Daoy (cell line): ENCODE measurements around the gene CLMN. TPM values are rescaled to one million over a fixed set of nuclear protein-coding genes. Genes with fewer than 3 reads are reported as not detected.

Source experiments
- DNase-seq: peaks from one replicate; pipeline ENCODE4 v3.0.0-alpha.2; 2015; ENCODE audit warnings: low read depth
- total RNA-seq: library from RNA; depleted of rRNA; stranded (reverse); fragments of >200 nt; shearing (Covaris generic); gene quantifications from 2 replicates; pipeline ENCODE4 v1.2.3, GENCODE V29; 2014

Gene CLMN
- total RNA-seq, 1 experiment from 2014 or later, result 3.5 TPM

DNA sequence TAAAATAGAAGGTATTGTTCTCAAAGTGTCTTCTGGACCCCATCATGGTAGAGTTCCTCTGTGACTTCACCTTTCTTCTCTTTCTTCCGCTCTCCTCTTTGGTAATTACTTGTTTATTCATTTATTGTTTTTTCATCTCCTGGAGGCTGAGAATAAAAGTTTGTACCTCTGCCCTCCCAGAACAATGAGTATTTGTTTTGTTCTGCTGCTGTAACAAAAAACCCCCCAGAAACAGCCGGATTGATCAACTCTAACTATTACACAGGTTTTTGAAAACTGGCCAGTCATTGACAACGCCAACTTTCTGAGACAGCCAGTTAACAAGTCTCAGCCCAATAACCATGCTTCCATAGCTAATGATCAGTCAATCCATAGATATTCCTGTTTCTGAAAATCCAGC, 154.2 kb downstream of the CLMN start:
- no peak for DNase-seq

- DNase-seq, result no peak
Observed at GRCh38 chr14:95164506-95164905, 155.2 kb downstream of the CLMN start.

- no peak for DNase-seq
Observed at GRCh38 chr14:95163666-95164065, 156.0 kb downstream of the CLMN start.

DNA sequence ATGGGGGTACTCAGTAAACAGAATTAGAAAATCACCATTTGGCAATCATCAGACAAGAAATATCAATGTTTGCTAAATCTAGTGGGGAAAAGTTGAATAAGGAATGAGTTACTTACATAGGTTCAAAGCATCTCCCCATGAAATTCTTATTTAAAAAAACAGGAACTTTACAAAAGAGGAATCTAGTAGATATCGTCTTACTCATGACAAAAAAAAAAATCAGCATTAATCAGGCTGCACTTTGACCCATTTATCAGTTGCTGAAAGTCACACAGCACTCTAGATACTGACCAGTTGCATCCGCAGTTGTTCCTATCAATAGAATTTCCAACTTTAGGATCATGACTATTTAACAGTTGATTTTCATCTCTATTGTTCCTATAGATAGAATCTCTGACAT, 156.6 kb downstream of the CLMN start:
- DNase-seq, result no peak

DNA sequence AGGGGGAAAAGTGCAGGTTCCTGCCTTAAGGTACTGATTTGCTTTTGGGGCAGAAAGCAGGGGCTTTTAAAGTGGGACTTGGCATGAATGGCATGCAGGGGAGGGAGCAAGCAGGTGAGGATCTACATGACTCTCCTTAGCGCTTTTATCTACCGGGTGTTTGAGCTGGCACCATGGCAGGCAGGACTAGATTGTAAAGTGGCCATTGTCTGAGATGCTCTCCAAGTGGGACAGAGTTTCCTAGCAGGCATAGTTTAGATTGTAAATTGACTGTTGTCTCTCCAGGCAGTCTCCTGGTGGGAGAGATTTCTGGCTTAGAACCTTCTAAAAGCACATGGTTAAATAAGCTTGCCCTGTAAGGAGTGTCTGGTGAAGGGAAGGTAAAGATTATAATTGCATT, 157.1 kb downstream of the CLMN start:
- DNase-seq, result no peak

DNA sequence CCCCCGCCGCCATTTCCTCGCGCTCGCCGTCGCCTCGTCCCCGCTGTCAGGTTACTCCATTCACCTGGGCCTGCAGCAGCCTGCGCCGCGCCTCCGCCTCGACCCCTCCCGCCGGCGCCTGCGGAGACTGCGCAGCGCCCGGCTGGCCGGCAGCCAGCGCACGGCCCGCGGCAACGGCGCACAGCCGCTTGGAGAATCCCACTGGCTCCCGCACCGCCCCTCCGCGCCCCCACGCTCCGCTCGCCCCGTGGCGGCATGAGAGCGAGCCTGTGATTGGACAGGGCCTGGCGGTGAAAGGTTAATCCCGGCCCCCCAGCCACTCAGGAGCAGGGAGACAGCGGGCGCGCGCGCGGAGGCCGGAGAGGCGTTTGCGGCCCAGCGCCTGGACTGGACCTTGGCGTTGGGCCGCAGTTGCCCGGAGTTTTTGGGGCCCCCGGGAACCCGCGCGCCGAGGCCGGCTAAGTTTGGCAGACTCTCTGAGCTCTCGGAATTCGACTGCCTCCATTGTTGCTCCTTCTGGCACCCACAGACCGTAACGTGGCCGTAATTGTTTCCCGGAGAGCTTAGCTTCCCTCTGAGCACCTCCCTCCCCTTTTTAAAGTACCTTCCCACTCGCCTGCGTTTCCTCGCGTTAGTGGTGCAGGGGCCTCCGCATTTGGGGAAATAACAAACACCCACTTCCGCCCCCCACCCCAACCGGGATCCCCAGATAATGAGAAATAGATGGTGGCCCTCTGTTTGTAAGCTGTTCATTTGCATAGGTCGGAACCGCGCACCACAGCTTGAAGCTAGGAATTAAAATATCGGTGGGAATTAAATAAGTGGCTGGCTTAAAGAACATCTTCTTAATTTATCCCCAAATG, 162.2 kb downstream of the CLMN start, which contains the start of gene DICER1:
Gene DICER1, minus strand, starts transcription at position 203 of the 863 bp plus-strand sequence. CDS start 24,071 bp downstream, outside the sequence.
- peak; percentile 98 for DNase-seq

DNA sequence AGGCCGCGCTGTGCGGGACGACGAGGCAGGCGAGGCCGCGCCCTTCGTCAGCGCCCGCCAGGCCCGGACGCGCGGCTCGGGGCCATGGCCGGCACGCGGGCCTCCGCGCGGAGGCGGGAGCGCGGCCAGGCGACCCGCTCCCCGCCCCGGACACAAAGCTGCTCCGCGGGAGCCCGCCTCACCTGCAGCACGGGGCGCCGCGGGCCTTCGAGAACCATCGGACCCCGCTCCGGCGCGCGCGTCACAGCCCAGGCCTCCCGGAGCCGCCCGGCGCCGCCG, 162.7 kb downstream of the CLMN start:
- no peak for DNase-seq

GRCh38 chr14:95156161-95157047, 163.3 kb downstream of the CLMN start:
- peak; percentile 39 for DNase-seq

DNA sequence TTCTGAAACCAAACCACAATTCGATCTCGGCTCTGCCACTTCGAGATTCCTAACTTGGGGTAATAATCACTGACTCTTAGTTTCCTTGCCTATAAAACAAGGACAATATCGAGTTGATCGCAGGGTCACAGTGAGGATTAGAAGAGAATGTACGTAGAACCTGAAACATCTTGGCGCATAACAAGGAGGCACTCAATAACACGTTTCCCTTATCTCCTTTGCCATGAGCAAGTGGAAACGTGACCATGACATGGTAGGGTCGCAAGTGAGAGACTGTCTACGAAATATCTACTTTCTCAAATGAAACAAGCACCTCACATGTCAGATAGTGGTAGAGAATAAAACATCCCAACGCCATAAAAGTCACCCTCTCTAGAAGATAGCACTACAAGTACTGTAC, 164.7 kb downstream of the CLMN start:
- no peak for DNase-seq

- no peak for DNase-seq
Observed at GRCh38 chr14:95153866-95154265, 165.8 kb downstream of the CLMN start.

DNA sequence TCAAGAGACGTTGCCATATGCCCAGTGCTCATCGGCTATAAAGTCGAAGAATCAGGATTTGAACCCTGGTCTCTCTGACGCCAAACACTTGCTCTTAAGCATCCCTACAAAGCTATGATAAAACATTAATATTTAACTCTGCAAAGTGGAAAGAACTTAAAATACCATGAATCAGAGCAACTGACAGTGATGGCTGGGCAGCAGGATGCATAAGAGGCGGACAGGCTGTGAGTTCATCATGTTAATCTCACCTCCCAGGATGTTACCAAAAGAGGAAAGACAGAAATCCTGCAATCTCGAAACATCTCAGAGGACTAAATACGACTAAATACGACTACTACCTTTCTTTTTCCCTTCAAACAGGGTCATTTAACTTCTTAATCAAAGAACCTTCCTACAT, 168.1 kb downstream of the CLMN start:
- DNase-seq, result no peak

- DNase-seq, result no peak
Observed at GRCh38 chr14:95150910-95151309, 168.8 kb downstream of the CLMN start.

- DNase-seq, result no peak
Observed at GRCh38 chr14:95149441-95149840, 170.3 kb downstream of the CLMN start.

DNA sequence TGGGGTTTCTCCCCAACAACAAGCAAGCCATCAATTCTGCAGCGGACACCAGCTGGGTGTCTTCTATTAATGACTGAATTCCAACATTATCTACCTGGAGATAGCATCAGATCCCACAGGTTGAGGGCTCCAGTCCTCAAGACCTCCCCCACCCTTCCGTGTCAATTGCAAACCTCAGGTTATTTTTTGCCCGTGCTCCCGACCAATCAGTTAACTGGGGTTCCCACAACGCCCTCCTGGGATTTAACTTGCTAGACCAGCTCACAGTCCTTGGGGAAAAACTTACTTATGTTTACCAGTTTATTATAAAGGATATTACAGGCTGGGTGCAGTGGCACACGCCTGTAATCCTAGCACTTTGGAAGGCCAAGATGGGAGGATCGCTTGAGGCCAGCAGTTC, 172.1 kb downstream of the CLMN start:
- no peak for DNase-seq

GRCh38 chr14:95146079-95146771, 173.5 kb downstream of the CLMN start:
- DNase-seq, result no peak

GRCh38 chr14:95144849-95145248, 174.9 kb downstream of the CLMN start:
- DNase-seq, result no peak

DNA sequence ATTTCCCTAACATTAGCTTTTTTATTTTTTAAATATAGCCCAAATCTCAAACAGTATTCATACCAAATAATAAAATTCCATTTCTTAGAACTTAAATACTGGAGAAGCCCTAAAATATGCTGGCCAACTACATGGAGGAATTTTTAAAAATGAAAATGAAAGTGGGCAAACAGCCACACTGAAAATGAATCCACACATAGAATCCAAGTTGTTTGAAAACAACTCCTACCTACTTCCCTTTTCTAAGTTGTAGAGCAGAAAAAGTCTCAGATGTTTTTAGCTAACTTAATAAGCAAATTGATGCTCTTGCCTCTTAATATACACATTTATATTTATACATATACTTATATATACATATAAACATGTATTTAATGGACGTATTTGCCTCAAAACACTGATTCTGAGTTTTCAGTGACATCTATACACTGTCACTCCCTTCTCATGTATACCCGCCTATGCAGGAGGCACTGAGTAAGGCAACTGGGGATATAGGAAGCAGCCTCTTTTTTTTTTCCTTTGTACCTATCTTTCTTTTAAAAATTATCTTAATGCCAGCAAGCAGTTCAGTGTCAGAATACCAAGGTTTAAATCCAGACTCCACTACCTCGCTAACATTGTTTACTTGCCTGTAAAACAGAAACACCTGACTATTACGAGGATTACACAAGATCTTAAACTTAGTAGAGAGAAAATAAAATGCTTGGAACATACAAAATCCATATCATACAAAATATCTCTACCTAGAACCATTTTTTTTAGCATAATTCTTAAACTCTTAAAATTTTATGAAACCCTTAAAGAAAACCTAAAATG, 175.7 kb downstream of the CLMN start:
- DNase-seq, result no peak

DNA sequence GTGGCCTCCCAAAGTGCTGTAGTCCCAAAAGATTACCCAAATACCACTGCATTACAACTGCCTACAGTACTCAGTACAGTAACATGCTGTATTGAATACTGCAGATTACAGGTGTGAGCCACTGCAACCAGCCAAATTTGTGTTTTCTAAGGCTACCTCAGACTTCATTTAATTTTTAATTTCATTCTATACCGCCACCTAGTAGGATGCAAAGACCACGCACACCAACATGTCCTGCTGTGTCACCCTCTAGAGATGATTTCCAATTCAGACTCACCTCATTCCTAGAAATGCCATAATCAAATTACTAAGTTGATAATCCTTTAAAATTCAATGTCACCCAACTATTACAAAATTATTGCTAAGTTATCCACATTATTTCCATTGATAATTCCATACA, 177.5 kb downstream of the CLMN start:
- no peak for DNase-seq

GRCh38 chr14:95141684-95142083, 178.0 kb downstream of the CLMN start:
- DNase-seq, result no peak

- no peak for DNase-seq
Observed at GRCh38 chr14:95140060-95140858, 179.4 kb downstream of the CLMN start.

DNA sequence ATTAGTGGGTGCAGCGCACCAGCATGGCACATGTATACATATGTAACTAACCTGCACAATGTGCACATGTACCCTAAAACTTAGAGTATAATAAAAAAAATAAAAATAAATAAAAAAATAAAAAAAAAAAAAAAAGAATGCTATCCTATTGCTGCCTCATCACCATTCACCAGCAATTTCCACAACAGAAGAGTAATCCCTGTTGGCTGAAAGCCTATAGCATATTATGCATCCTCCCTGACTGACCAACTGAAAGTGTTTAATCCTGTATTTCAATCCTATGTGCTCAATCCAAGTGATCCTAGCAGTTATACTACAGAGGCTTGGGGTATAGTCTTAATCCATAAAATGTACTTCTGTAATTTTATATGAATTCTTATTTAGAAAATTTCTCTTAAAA, 180.8 kb downstream of the CLMN start:
- no peak for DNase-seq
